ENCODE data around the gene ZBTB37. TPM values are rescaled to one million over a fixed set of nuclear protein-coding genes. Genes with fewer than 3 reads are reported as not detected.

The ZBTB37 gene
- total and polyA plus RNA-seq, 9 of the 15 experiments (the other 6 are each of a cell fraction or from before 2014, with no cell fraction given): 1.3 to 13.9 (median 5.4) TPM

DNA sequence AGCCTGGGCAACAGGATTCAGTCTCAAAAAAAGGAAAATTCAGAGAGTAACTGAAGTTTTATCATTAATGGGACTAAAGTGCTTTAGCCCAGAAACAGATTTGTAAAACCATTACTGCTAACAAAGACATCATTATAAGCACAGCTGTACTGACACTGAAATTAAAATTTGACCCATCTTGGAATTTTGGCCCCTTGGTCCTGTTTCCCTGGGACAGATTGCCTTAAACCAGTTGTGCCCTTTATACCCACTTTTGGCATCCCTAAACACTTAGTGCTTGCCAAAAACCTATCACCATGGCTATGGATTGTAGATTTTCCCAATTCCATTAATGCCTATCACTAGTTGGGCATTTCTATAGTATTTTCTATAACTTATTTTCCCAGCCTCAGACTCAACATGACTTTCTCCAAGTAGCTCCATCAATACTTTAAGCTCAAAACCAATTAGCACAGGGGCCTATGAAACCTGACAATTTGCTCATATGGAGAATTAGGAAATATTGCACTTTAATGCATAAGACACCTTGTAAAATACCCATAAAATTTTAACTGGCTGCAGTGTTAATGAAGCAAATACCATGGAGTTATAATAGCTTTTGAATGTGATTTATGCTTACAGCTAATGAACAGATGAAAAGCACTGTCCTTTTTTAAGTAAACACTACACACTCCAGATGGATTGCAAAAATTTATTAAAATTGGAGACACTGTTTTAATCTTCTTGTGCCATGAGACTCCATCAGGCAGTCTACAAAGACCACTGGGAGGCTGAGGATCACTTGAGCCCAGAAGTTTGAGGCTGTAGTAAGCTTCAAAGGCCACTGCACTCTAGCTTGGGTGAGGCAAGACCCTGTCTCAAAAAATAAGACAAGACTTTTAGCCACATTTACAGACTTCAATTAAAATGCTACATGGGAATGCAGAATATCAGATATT is 4.7 kb upstream of the ZBTB37 start (continued):
- no peak for TF ChIP-seq GTF3C2 (IDR thresholded peaks at IDR 0.05; ENCODE audit: borderline replicate concordance, extremely low read depth, insufficient read length)
- no peak for TF ChIP-seq HDGF (IDR thresholded peaks at IDR 0.05)
- TF ChIP-seq ZNF140 (CRISPR knock-in tag; IDR thresholded peaks at IDR 0.05): no peak
- TF ChIP-seq TBL1XR1 (IDR thresholded peaks at IDR 0.05; ENCODE audit: low read length in 2 of 2): no peak
- no peak for TF ChIP-seq ZNF583 (CRISPR knock-in tag; IDR thresholded peaks at IDR 0.05)
- TF ChIP-seq TFAM (CRISPR knock-in tag; conservative IDR thresholded peaks at IDR 0.05): no peak
- TF ChIP-seq ZNF174 (CRISPR knock-in tag; IDR thresholded peaks at IDR 0.05): no peak
- TF ChIP-seq POU5F1 (IDR thresholded peaks at IDR 0.05; ENCODE audit: borderline replicate concordance, low read depth, low read length, partially characterized antibody): no peak
- TF ChIP-seq ZNF79 (CRISPR knock-in tag; IDR thresholded peaks at IDR 0.05; ENCODE audit: low read depth): no peak
- TF ChIP-seq ZC3H11A (IDR thresholded peaks at IDR 0.05; ENCODE audit: low read depth, low read length): no peak
- TF ChIP-seq, protein P1, sequence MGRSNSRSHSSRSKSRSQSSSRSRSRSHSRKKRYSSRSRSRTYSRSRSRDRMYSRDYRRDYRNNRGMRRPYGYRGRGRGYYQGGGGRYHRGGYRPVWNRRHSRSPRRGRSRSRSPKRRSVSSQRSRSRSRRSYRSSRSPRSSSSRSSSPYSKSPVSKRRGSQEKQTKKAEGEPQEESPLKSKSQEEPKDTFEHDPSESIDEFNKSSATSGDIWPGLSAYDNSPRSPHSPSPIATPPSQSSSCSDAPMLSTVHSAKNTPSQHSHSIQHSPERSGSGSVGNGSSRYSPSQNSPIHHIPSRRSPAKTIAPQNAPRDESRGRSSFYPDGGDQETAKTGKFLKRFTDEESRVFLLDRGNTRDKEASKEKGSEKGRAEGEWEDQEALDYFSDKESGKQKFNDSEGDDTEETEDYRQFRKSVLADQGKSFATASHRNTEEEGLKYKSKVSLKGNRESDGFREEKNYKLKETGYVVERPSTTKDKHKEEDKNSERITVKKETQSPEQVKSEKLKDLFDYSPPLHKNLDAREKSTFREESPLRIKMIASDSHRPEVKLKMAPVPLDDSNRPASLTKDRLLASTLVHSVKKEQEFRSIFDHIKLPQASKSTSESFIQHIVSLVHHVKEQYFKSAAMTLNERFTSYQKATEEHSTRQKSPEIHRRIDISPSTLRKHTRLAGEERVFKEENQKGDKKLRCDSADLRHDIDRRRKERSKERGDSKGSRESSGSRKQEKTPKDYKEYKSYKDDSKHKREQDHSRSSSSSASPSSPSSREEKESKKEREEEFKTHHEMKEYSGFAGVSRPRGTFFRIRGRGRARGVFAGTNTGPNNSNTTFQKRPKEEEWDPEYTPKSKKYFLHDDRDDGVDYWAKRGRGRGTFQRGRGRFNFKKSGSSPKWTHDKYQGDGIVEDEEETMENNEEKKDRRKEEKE (IDR thresholded peaks at IDR 0.05; ENCODE audit: borderline replicate concordance in 1 of 2, control insufficient read depth in 1 of 2, low read depth in 2 of 2, low read length in 1 of 2): peak in 1 of 2 experiments; percentile 74; a peak in 1 of 4 replicates
- TF ChIP-seq CREM (IDR thresholded peaks at IDR 0.05; ENCODE audit: low read depth): no peak
- TF ChIP-seq ZNF518B (CRISPR knock-in tag; IDR thresholded peaks at IDR 0.05): no peak
- TF ChIP-seq SUPT5H (IDR thresholded peaks at IDR 0.05): peak; percentile 41
- no peak for TF ChIP-seq HNRNPL (IDR thresholded peaks at IDR 0.05; ENCODE audit: low read depth, low read length)
- TF ChIP-seq HDAC2 (IDR thresholded peaks at IDR 0.05): no peak

All from K562 (cell line).